ENCODE results near the gene C16orf78.

GRCh38 chr16:49431040-49431439, 57.4 kb downstream of the C16orf78 start:
- TF ChIP-seq EZH2 (IDR thresholded peaks at IDR 0.05; ENCODE audit: borderline replicate concordance) (no peak), CTCF (IDR thresholded peaks at IDR 0.05; ENCODE audit: poor library complexity) (no peak)
